ENCODE results near the gene ENO1.

The ENO1 gene

GRCh38 chr1:8814865-8815264 lies 63.6 kb downstream of the ENO1 start:
- Histone ChIP-seq H3K9ac (ENCODE audit: low read length) (peak overlapping the region; percentile 96), H3K4me3 (ENCODE audit: low read length) (peak overlapping the region; percentile 98), H3K9me3 (ENCODE audit: control insufficient read depth, low read depth, low read length) (no peaks in the 10 kb centered on the region), H3K27me3 (ENCODE audit: control insufficient read depth, insufficient read depth, low read length) (no peaks in the 10 kb centered on the region), H3K27ac (ENCODE audit: low read length) (no peak overlapping the region), H3K4me1 (ENCODE audit: control insufficient read depth, low read depth, low read length) (peaks cover 23% of the 10 kb centered on the region), H3K36me3 (ENCODE audit: control insufficient read depth, low read depth, low read length) (no peaks in the 10 kb centered on the region)

GRCh38 chr1:8813991-8814390 lies 64.5 kb downstream of the ENO1 start:
- Histone ChIP-seq H3K36me3 (ENCODE audit: control insufficient read depth, low read depth, low read length) (no peaks in the 10 kb centered on the region), H3K4me3 (ENCODE audit: low read length) (no peak overlapping the region), H3K27ac (ENCODE audit: low read length) (no peak overlapping the region), H3K4me1 (ENCODE audit: control insufficient read depth, low read depth, low read length) (peaks cover 23% of the 10 kb centered on the region), H3K27me3 (ENCODE audit: control insufficient read depth, insufficient read depth, low read length) (no peaks in the 10 kb centered on the region), H3K9me3 (ENCODE audit: control insufficient read depth, low read depth, low read length) (no peaks in the 10 kb centered on the region), H3K9ac (ENCODE audit: low read length) (no peak overlapping the region)

- Histone ChIP-seq H3K9me3 (ENCODE audit: control insufficient read depth, low read depth, low read length) (no peaks in the 10 kb centered on the region), H3K27ac (ENCODE audit: low read length) (no peak overlapping the region), H3K36me3 (ENCODE audit: control insufficient read depth, low read depth, low read length) (no peaks in the 10 kb centered on the region), H3K4me1 (ENCODE audit: control insufficient read depth, low read depth, low read length) (peaks cover 19% of the 10 kb centered on the region), H3K27me3 (ENCODE audit: control insufficient read depth, insufficient read depth, low read length) (no peaks in the 10 kb centered on the region), H3K9ac (ENCODE audit: low read length) (no peak overlapping the region), H3K4me3 (ENCODE audit: low read length) (no peak overlapping the region)
These were observed 65.3 kb downstream of the ENO1 start for GRCh38 chr1:8813016-8813763.

- H3K4me3 ChIP-seq (ENCODE audit: low read length), result no peak overlapping the region
- no peak overlapping the region for H3K9ac ChIP-seq (ENCODE audit: low read length)
- peaks cover 19% of the 10 kb centered on the region for H3K4me1 ChIP-seq (ENCODE audit: control insufficient read depth, low read depth, low read length)
- H3K36me3 ChIP-seq (ENCODE audit: control insufficient read depth, low read depth, low read length), result no peaks in the 10 kb centered on the region
- H3K27me3 ChIP-seq (ENCODE audit: control insufficient read depth, insufficient read depth, low read length), result no peaks in the 10 kb centered on the region
- no peak overlapping the region for H3K27ac ChIP-seq (ENCODE audit: low read length)
- no peaks in the 10 kb centered on the region for H3K9me3 ChIP-seq (ENCODE audit: control insufficient read depth, low read depth, low read length)
These were observed 66.4 kb downstream of the ENO1 start for GRCh38 chr1:8812081-8812480.
